Measurements from ENCODE around the gene PLEKHG2. TPM values are rescaled to one million over a fixed set of nuclear protein-coding genes. Genes with fewer than 3 reads are reported as not detected.

The PLEKHG2 gene
- total and polyA plus RNA-seq, 3 donors from 2014 or later = 22.6 to 32.8 (median 29.2) TPM

DNA sequence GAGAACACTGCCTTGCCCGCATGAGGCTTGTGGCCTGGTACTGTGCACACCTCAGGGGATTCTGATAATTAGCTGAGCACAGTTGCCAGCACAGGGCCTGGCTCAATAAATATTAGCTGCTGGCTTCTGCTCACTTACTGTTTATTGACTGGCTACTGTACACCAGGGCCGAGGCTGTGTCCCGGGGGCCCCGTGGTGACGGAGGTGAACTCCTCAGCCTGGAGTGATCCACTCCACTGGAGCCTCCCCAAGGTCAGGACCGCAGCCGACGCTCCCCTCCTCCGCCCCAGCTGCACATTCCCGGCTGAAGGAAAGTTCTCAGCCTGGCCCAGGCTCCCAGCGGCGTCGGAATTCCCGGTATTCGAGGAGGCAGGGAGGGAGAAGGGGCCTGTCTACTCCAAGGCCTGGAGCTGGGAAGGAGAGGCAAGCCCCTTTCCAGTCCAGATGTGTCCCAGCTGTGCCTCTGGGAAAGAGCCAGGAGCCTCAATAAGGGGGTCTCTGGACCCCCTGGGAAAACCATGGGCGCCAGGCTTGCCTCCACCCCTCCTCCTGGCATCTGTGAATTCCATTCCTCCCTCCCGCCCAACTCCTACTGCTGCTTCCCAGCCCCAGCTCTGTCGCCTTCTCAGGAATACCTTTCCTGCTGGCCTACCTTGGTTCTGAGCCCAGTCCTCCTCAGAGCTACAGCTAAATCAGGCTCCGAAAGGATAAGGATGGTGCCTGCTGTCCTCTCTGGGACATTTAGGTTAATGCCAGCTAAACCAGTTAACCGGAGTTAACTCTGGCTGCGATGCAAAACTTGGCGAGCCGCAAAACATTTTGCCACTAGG lies 16.0 kb downstream of the PLEKHG2 start:
- Histone ChIP-seq H3K9me3 (no peaks in the 10 kb centered on the region), H3K27ac (peak overlapping the region; percentile 41 to 81), H3K36me3 (ENCODE audit: low read depth, missing control alignments) (no peaks in the 10 kb centered on the region), H3K4me3 (no peak overlapping the region), H3K27me3 (no peaks in the 10 kb centered on the region), H3K4me1 (peaks cover 19% of the 10 kb centered on the region)
- intact Hi-C loops (cut with DNase I; ENCODE audit: low total_unique reads) = loop anchor here (10.0 kb wide), 1 partner anchor 106 kb away; the partner anchor contains the start of gene EID2B
- DNase-seq = peak; percentile 80
- WGBS, 2 donors = 36 to 49% methylated on average over 11 to 23 of the region's 23 CpGs
- TF ChIP-seq, protein P1, sequence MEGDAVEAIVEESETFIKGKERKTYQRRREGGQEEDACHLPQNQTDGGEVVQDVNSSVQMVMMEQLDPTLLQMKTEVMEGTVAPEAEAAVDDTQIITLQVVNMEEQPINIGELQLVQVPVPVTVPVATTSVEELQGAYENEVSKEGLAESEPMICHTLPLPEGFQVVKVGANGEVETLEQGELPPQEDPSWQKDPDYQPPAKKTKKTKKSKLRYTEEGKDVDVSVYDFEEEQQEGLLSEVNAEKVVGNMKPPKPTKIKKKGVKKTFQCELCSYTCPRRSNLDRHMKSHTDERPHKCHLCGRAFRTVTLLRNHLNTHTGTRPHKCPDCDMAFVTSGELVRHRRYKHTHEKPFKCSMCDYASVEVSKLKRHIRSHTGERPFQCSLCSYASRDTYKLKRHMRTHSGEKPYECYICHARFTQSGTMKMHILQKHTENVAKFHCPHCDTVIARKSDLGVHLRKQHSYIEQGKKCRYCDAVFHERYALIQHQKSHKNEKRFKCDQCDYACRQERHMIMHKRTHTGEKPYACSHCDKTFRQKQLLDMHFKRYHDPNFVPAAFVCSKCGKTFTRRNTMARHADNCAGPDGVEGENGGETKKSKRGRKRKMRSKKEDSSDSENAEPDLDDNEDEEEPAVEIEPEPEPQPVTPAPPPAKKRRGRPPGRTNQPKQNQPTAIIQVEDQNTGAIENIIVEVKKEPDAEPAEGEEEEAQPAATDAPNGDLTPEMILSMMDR (IDR thresholded peaks at IDR 0.05) = no peak
- TF ChIP-seq POLR2A (IDR thresholded peaks at IDR 0.05) = no peak

DNA sequence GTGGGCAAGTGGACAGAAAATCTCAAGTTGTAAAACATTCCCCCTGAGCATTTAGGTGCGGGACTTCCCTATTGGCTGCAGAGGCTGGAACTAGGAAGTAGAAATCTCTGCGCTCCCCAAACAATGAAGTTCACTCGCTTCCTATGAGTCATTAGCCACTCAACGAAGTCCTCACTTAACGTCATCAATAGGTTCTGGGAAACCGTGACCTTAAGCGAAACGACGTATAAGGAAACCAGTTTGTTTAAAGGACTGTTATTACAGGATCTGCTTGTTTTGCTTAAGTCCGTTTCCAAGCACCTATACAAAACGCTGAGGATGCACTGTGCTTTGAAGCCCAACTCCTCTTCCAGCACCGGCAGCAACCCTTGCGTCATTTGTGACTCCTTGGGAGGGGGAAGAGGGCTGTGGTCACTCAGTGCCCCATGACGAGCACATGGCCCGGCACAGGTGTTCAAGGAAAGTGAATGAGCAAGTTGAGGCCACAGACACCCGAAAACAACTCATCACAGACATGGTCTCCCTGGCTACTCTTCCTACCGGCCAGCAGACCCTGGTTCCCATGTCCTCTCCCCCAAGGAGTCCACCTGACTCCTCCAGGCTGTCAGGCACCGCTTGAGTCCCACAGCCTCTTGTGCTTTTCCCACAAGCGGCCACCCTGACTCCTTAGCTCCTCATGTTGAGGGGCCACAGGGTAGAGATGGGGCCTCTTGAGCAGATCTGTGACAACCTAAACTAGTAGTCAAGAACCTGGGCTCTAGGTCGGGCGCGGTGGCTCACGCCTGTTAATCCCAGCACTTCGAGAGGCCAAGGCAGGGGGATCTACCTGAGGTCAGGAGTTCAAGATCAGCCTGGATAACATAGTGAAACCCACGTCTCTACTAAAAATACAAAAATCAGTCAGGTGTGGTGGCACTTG lies 18.5 kb downstream of the PLEKHG2 start:
- no peaks in the 10 kb centered on the region for H3K36me3 ChIP-seq (ENCODE audit: low read depth, missing control alignments)
- no peak for DNase-seq
- TF ChIP-seq, protein P1 (IDR thresholded peaks at IDR 0.05) = no peak
- no peak for TF ChIP-seq POLR2A (IDR thresholded peaks at IDR 0.05)
- no peaks in the 10 kb centered on the region for H3K9me3 ChIP-seq
- WGBS, 2 donors = 74 to 78% methylated on average over 18 to 25 of the region's 25 CpGs
- H3K27ac ChIP-seq = peak overlapping the region; percentile 63 to 65
- H3K27me3 ChIP-seq = no peaks in the 10 kb centered on the region
- H3K4me1 ChIP-seq = peaks cover 32% of the 10 kb centered on the region
- intact Hi-C loops (cut with DNase I; ENCODE audit: low total_unique reads) = no loop called here
- no peak overlapping the region for H3K4me3 ChIP-seq

DNA sequence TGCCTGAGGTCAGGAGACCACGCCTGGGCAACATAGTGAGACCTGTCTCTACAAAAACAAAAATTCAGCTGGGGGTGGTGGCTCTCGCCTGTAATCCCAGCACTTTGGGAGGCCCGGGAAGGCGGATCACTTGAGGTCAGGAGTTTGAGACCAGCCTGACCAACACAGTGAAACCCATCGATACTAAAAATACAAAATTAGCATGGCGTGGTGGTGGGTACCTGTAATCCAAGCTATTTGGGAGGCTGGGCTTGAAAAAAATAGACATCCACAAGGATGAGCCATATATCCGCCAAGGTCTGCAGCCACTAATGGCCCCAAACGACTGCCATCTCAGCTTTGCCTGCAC lies 20.2 kb downstream of the PLEKHG2 start:
- 95 to 96% methylated on average over 8 of the region's 8 CpGs for WGBS, 2 donors
- no peak for TF ChIP-seq POLR2A (IDR thresholded peaks at IDR 0.05)
- TF ChIP-seq, protein P1 (IDR thresholded peaks at IDR 0.05) = no peak

DNA sequence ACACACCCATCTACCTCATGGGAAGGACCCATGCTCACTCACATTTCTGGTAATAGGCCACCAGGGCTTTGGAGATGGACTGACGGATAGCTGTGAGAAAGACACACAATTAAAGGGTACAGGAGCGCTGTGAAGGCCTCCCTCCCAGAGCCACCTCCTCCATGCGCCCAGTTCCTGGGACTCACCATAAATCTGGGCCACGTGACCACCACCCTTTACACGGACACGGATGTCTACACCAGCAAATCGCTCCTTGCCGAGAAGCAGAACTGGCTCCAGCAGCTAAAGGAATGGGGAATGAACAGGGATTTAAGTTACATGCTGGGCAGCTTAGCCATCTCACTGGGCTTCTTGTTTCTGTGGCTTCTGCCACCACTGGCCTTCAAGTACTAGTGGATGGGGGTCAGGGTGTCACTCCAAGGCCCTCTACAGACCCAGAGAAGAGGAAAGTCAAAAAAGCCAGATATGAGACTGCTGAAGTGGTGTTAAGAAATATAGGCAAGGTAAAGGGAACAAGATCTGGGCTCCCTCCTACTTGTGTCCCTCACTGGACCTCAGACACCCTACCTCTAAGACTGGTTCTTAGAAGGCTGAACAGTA lies 21.1 kb downstream of the PLEKHG2 start:
- Histone ChIP-seq H3K4me3 (no peak overlapping the region), H3K9me3 (no peaks in the 10 kb centered on the region), H3K4me1 (peaks cover 28% of the 10 kb centered on the region), H3K27me3 (no peaks in the 10 kb centered on the region), H3K27ac (no peak overlapping the region), H3K36me3 (ENCODE audit: low read depth, missing control alignments) (no peaks in the 10 kb centered on the region)
- no peak for TF ChIP-seq POLR2A (IDR thresholded peaks at IDR 0.05)
- TF ChIP-seq, protein P1 (IDR thresholded peaks at IDR 0.05) = no peak
- DNase-seq = no peak
- intact Hi-C loops (cut with DNase I; ENCODE audit: low total_unique reads) = no loop called here
- WGBS, 2 donors = 91 to 92% methylated on average over 7 to 8 of the region's 8 CpGs

More for the DNA sequence above, 20.2 kb downstream of the PLEKHG2 start:
- DNase-seq = no peak
- H3K4me1 ChIP-seq = peaks cover 36% of the 10 kb centered on the region
- no peak overlapping the region for H3K4me3 ChIP-seq
- H3K36me3 ChIP-seq (ENCODE audit: low read depth, missing control alignments) = no peaks in the 10 kb centered on the region
- H3K9me3 ChIP-seq = no peaks in the 10 kb centered on the region
- H3K27me3 ChIP-seq = no peaks in the 10 kb centered on the region
- no peak overlapping the region for H3K27ac ChIP-seq
- intact Hi-C loops (cut with DNase I; ENCODE audit: low total_unique reads) = no loop called here
